Esophagus squamous epithelium (tissue), 5 donors: ENCODE results near the gene OR10A2. TPM values are rescaled to one million over a fixed set of nuclear protein-coding genes. Genes with fewer than 3 reads are reported as not detected.

Source experiments
- DNase-seq: peaks from one replicate; lab custom pipeline; 2025; lab: John Stamatoyannopoulos, UW
- H3K27ac ChIP-seq, 4 donors: fragments of 200-600 bp; sonication (generic); one replicate each; pipeline ENCODE4 v1.5.1; 2016 to 2019; ENCODE audit warnings: mild to moderate bottlenecking in 1 of 4
- H3K27me3 ChIP-seq, 4 donors: fragments of 200-600 bp; sonication (generic); 1 replicate in 3 of 4; 2 replicates in 1 of 4; pipeline versions ENCODE4 v1.5.1 to v1.6.0; 2017 to 2021; ENCODE audit warnings: antibody characterized with exemption in 1 of 4
- H3K36me3 ChIP-seq, 3 donors: fragments of 200-600 bp; sonication (generic); one replicate each; pipeline ENCODE4 v1.5.1; 2016 to 2019
- H3K4me1 ChIP-seq, 3 donors: fragments of 200-600 bp; sonication (generic); one replicate each; pipeline ENCODE4 v1.5.1; 2017 to 2019
- H3K4me3 ChIP-seq, 4 donors: fragments of 200-600 bp; sonication (generic); 1 replicate in 3 of 4; 2 replicates in 1 of 4; pipeline ENCODE4 v1.5.1; 2016 to 2019; ENCODE audit warnings: mild to moderate bottlenecking in 2 of 4, moderate library complexity in 1 of 4
- H3K9me3 ChIP-seq, 3 donors: fragments of 200-600 bp; sonication (generic); one replicate each; pipeline ENCODE4 v1.5.1; 2016 to 2019
- POLR2A ChIP-seq, 4 donors: fragments of 450-650 bp; IDR thresholded peaks; one replicate each; pipeline ENCODE4 v1.6.1; 2017; ENCODE audit warnings: antibody characterized with exemption in 4 of 4, mild to moderate bottlenecking in 4 of 4, moderate library complexity in 3 of 4
- WGBS, 2 donors: methylation state at CpG; one replicate each; pipeline ENCODE4 v1.1.5; 2018; 5-methylcytosine and 5-hydroxymethylcytosine counted together
- intact Hi-C: fragments of 100-400 bp; cut with DNase I; formaldehyde crosslinking; loops from one replicate; pipeline ENCODE4 v1.15.0; 2022
- total RNA-seq, 4 donors: library from RNA; depleted of rRNA; stranded (reverse); fragments of >200 nt; gene quantifications; one replicate each; pipeline ENCODE4 v1.1.0, GENCODE V29; 2016
- TF ChIP-seq, protein P1 (sequence below), 6 experiments: fragments of 450-650 bp in 4 of 6; fragments of 200-600 bp in 2 of 6; sonication (generic) in 2 of 6; IDR thresholded peaks; one replicate each; pipeline ENCODE4 v1.5.1; 2016 to 2019; ENCODE audit warnings: antibody characterized with exemption in 6 of 6, mild to moderate bottlenecking in 4 of 6, moderate library complexity in 4 of 6
- donor health status: DM: yes; HTN: yes; CAD: no.

The OR10A2 gene
- total RNA-seq, 4 donors from 2014 or later = not detected

DNA sequence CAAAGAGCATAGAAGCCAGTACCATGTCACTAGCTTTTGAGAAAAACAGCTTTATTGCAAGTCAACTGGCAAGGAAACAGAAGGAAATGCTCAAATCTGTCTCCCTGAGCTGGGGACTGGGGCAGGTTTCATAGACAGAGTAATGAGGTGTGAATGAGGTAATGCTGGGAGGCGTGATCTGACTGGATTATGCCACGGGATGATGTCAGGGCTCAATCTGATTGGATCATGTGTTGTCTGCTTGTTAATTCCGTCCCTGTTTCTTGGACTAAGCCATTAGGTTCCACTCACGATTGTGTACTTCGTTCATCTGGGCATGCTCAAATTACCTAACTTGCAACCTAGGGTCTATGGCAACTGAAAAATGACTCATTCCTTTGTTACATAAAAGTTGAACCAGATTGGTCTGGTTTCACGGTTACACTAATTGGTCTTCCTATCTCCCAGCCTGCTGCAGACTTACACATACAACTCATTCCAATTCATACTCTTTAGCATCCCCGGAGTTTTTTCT lies 37.6 kb upstream of the OR10A2 start:
- H3K4me1 ChIP-seq = no peaks in the 10 kb centered on the region
- no peaks in the 10 kb centered on the region for H3K36me3 ChIP-seq
- no peak overlapping the region for H3K27ac ChIP-seq
- TF ChIP-seq POLR2A (IDR thresholded peaks at IDR 0.05) = no peak
- TF ChIP-seq, protein P1, sequence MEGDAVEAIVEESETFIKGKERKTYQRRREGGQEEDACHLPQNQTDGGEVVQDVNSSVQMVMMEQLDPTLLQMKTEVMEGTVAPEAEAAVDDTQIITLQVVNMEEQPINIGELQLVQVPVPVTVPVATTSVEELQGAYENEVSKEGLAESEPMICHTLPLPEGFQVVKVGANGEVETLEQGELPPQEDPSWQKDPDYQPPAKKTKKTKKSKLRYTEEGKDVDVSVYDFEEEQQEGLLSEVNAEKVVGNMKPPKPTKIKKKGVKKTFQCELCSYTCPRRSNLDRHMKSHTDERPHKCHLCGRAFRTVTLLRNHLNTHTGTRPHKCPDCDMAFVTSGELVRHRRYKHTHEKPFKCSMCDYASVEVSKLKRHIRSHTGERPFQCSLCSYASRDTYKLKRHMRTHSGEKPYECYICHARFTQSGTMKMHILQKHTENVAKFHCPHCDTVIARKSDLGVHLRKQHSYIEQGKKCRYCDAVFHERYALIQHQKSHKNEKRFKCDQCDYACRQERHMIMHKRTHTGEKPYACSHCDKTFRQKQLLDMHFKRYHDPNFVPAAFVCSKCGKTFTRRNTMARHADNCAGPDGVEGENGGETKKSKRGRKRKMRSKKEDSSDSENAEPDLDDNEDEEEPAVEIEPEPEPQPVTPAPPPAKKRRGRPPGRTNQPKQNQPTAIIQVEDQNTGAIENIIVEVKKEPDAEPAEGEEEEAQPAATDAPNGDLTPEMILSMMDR (IDR thresholded peaks at IDR 0.05) = no peak
- WGBS, 2 donors = 65 to 74% methylated on average over 7 of the region's 7 CpGs
- no peaks in the 10 kb centered on the region for H3K27me3 ChIP-seq
- H3K9me3 ChIP-seq = no peaks in the 10 kb centered on the region
- intact Hi-C loops = no loop called here
- DNase-seq = no peak
- H3K4me3 ChIP-seq = no peak overlapping the region

DNA sequence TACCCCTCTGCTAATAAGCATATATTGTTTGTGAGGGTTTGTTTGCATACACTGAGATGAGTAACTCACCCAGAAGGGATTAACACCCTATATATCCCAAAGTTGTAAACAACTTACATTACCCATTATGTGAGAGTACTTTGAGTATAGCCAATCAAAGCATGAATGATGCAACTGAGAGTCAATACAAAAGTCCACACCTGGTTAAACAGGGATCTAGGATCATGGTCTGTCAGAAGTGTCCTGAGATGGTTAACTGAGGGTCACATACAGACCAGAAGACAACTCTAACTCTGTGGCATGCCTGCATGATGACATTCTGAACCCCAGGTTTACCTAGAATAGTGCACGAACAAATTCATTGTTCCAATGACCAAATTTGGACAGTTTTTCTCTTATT lies 34.8 kb upstream of the OR10A2 start:
- WGBS, 2 donors = 63 to 71% methylated on average over 1 of the region's 1 CpG

DNA sequence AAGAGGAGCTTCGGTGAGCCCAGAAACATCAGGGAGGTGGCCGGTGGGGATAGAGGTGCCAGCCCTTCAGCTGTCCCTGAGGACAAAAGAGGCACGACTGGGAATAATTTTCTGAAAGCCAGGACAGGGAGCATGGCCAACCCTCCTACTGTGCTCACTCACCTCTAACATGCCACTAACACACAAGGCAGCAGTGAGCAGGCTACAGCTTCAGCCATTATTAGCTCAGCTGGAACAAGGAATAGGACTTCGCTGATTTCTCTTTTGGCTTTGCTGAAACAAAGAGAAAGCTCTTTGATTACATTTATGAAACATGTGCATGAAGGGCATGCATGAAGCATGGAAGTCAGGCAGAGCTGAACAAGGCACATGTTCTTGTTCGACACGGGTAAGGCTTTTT lies 29.5 kb upstream of the OR10A2 start:
- Histone ChIP-seq H3K27ac (no peak overlapping the region), H3K27me3 (no peaks in the 10 kb centered on the region), H3K4me1 (no peaks in the 10 kb centered on the region), H3K36me3 (no peaks in the 10 kb centered on the region), H3K9me3 (no peaks in the 10 kb centered on the region), H3K4me3 (no peak overlapping the region)
- intact Hi-C loops = no loop called here
- TF ChIP-seq, protein P1 (IDR thresholded peaks at IDR 0.05) = no peak
- TF ChIP-seq POLR2A (IDR thresholded peaks at IDR 0.05) = no peak
- WGBS, 2 donors = 73% methylated on average over 6 of the region's 6 CpGs
- DNase-seq = no peak

More for the DNA sequence above, 34.8 kb upstream of the OR10A2 start:
- no peaks in the 10 kb centered on the region for H3K9me3 ChIP-seq
- H3K27ac ChIP-seq = no peak overlapping the region
- H3K27me3 ChIP-seq = no peaks in the 10 kb centered on the region
- H3K4me3 ChIP-seq = no peak overlapping the region
- no peak for DNase-seq
- no peaks in the 10 kb centered on the region for H3K4me1 ChIP-seq
- intact Hi-C loops = no loop called here
- H3K36me3 ChIP-seq = no peaks in the 10 kb centered on the region
- TF ChIP-seq POLR2A (IDR thresholded peaks at IDR 0.05) = no peak
- TF ChIP-seq, protein P1 (IDR thresholded peaks at IDR 0.05) = no peak

DNA sequence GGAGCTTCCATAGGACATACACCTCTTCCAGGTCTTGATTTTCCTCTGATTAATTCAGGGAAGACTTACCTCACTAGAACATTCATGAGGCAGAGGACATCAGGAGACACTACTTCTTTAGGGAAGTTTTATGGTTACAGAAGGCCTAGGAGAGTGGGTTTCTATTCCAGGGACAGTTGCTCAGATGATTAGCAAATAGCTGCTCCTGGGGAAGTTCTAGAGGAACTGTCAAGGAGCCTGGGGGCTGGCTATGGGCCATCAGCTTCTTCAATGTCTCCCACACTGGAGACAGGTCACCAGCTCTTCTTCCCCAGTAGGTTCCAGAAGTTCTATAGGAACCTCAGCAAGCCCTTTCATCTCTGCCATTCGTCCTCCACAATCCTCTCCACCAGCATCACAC lies 28.8 kb upstream of the OR10A2 start:
- Histone ChIP-seq H3K4me3 (no peak overlapping the region), H3K27ac (no peak overlapping the region), H3K4me1 (no peaks in the 10 kb centered on the region), H3K9me3 (no peaks in the 10 kb centered on the region), H3K36me3 (no peaks in the 10 kb centered on the region), H3K27me3 (no peaks in the 10 kb centered on the region)
- DNase-seq = no peak
- WGBS, 2 donors = 50 to 79% methylated on average over 1 of the region's 1 CpG
- no peak for TF ChIP-seq POLR2A (IDR thresholded peaks at IDR 0.05)
- TF ChIP-seq, protein P1 (IDR thresholded peaks at IDR 0.05) = no peak
- intact Hi-C loops = no loop called here

DNA sequence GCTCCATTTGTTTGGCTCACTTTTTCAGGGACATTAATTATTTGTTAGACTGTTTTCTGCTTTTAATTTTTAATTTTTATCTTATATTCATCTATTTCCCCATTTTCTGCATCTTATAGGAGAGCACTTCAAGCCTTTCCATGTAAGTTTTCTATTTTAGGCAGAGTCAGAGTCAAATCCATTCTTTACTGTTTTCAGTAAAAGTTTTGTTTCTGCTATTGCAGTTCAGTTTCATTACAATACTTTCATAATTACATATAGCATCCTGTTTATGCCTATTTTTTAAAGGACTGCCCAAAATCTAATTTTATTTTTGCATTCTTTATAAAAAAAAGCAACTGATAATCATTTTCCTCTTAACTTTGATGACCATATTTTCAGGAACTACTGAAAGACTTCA lies 21.2 kb upstream of the OR10A2 start:
- Histone ChIP-seq H3K27ac (no peak overlapping the region), H3K4me1 (no peaks in the 10 kb centered on the region), H3K27me3 (no peaks in the 10 kb centered on the region), H3K9me3 (no peaks in the 10 kb centered on the region), H3K4me3 (no peak overlapping the region), H3K36me3 (no peaks in the 10 kb centered on the region)
- TF ChIP-seq, protein P1 (IDR thresholded peaks at IDR 0.05) = no peak
- TF ChIP-seq POLR2A (IDR thresholded peaks at IDR 0.05) = no peak
- intact Hi-C loops = no loop called here
- no peak for DNase-seq
